Prostate gland (tissue), 2 donors: ENCODE data around the gene C10orf67. TPM values are rescaled to one million over a fixed set of nuclear protein-coding genes. Genes with fewer than 3 reads are reported as not detected.

Experiments
- DNase-seq: peaks from one replicate; pipeline ENCODE4 v3.0.0-alpha.2; 2019; ENCODE audit warnings: low spot score
- H3K27ac ChIP-seq, 2 donors: fragments of 200-600 bp; sonication (generic); 2 replicates each; pipeline ENCODE4 v1.5.1; 2017 to 2019
- H3K27me3 ChIP-seq: fragments of 200-600 bp; sonication (generic); replicated peaks from 2 replicates; pipeline ENCODE4 v1.5.1; 2019; ENCODE audit not compliant: insufficient read depth
- H3K36me3 ChIP-seq, 2 donors: fragments of 200-600 bp; sonication (generic); 1 replicate in 1 of 2; 2 replicates in 1 of 2; pipeline versions ENCODE4 v1.5.1 to v1.8.1; 2017 to 2019
- H3K4me1 ChIP-seq: fragments of 200-600 bp; sonication (generic); replicated peaks from 2 replicates; pipeline ENCODE4 v1.5.1; 2019
- H3K4me3 ChIP-seq, 2 donors: fragments of 200-600 bp; sonication (generic); 2 replicates each; pipeline ENCODE4 v1.5.1; 2017 to 2019
- H3K9me3 ChIP-seq: fragments of 200-600 bp; sonication (generic); 2 replicates; pipeline ENCODE4 v1.5.1; 2017
- POLR2A ChIP-seq: fragments of 450-650 bp; IDR thresholded peaks from one replicate; pipeline ENCODE4 v1.6.1; 2016; ENCODE audit warnings: antibody characterized with exemption, mild to moderate bottlenecking
- POLR2AphosphoS5 ChIP-seq: sonication (generic); formaldehyde crosslinking; IDR thresholded peaks from one replicate; pipeline ENCODE4 v1.6.1; 2017; ENCODE audit warnings: antibody characterized with exemption
- WGBS: methylation state at CpG from one replicate; pipeline ENCODE4 v1.1.5; 2018; 5-methylcytosine and 5-hydroxymethylcytosine counted together
- intact Hi-C: fragments of 100-400 bp; cut with DNase I; formaldehyde crosslinking; loops from one replicate; pipeline ENCODE4 v1.14.2; 2022
- total RNA-seq, 2 donors: library from RNA; depleted of rRNA; stranded (reverse); fragments of >200 nt; gene quantifications; one replicate each; pipeline ENCODE4 v1.1.0, GENCODE V29; 2016
- TF ChIP-seq, protein P1 (sequence below), 4 experiments: fragments of 200-600 bp in 2 of 4; fragments of 450-650 bp in 2 of 4; sonication (generic) in 2 of 4; IDR thresholded peaks; 1 replicate in 3 of 4; 2 replicates in 1 of 4; pipeline ENCODE4 v1.5.1; 2016 to 2019; ENCODE audit warnings: antibody characterized with exemption in 4 of 4, mild to moderate bottlenecking in 2 of 4, moderate library complexity in 2 of 4

C10orf67 gene
- total RNA-seq, 2 donors from 2014 or later, result 1.0 TPM; not detected in 1

- no peak overlapping the region for H3K27ac ChIP-seq
- no peaks in the 10 kb centered on the region for H3K4me1 ChIP-seq
- TF ChIP-seq POLR2A (no peak), POLR2AphosphoS5 (no peak)
- TF ChIP-seq, protein P1, sequence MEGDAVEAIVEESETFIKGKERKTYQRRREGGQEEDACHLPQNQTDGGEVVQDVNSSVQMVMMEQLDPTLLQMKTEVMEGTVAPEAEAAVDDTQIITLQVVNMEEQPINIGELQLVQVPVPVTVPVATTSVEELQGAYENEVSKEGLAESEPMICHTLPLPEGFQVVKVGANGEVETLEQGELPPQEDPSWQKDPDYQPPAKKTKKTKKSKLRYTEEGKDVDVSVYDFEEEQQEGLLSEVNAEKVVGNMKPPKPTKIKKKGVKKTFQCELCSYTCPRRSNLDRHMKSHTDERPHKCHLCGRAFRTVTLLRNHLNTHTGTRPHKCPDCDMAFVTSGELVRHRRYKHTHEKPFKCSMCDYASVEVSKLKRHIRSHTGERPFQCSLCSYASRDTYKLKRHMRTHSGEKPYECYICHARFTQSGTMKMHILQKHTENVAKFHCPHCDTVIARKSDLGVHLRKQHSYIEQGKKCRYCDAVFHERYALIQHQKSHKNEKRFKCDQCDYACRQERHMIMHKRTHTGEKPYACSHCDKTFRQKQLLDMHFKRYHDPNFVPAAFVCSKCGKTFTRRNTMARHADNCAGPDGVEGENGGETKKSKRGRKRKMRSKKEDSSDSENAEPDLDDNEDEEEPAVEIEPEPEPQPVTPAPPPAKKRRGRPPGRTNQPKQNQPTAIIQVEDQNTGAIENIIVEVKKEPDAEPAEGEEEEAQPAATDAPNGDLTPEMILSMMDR (IDR thresholded peaks at IDR 0.05), result no peak
- H3K36me3 ChIP-seq, result no peaks in the 10 kb centered on the region
- 80% methylated on average over 8 of the region's 8 CpGs for WGBS
- intact Hi-C loops, result no loop called here
- DNase-seq, result no peak
- H3K4me3 ChIP-seq, result no peak overlapping the region
- H3K9me3 ChIP-seq, result no peaks in the 10 kb centered on the region
- H3K27me3 ChIP-seq, result no peaks in the 10 kb centered on the region
Measured at GRCh38 chr10:23331567-23332301, 12.9 kb downstream of the C10orf67 start.

DNA sequence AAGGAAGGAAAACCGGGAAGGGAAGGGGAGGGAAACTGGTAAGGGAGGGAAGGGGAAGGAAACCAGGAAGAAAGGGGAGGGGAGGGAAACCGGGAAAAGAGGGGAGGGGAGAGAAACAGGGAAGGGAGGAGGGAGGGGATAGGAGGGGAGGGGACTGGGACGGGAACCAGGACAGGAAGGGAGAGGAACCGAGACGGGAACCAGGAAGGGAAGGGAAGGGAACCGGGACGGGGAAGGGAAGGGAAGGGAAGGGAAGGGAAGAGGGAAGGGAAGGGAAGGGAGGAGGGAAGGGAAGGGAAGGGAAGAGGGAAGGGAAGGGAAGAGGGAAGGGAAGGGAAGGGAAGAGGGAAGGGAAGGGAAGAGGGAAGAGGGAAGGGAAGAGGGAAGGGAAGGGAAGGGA is 13.6 kb downstream of the C10orf67 start:
- intact Hi-C loops, result no loop called here
- TF ChIP-seq POLR2AphosphoS5, result no peak
- TF ChIP-seq, protein P1 (IDR thresholded peaks at IDR 0.05), result no peak
- no peak for TF ChIP-seq POLR2A
- no peak for DNase-seq
- no peaks in the 10 kb centered on the region for H3K36me3 ChIP-seq
- H3K27ac ChIP-seq, result no peak overlapping the region
- H3K4me3 ChIP-seq, result no peak overlapping the region
- 92% methylated on average over 7 of the region's 7 CpGs for WGBS
- no peaks in the 10 kb centered on the region for H3K9me3 ChIP-seq
- no peaks in the 10 kb centered on the region for H3K4me1 ChIP-seq
- no peaks in the 10 kb centered on the region for H3K27me3 ChIP-seq

GRCh38 chr10:23326544-23327307 is 17.9 kb downstream of the C10orf67 start:
- WGBS, result 77% methylated on average over 5 of the region's 5 CpGs
- Histone ChIP-seq H3K4me3 (no peak overlapping the region), H3K4me1 (no peaks in the 10 kb centered on the region), H3K9me3 (no peaks in the 10 kb centered on the region), H3K27ac (no peak overlapping the region), H3K27me3 (no peaks in the 10 kb centered on the region), H3K36me3 (no peaks in the 10 kb centered on the region)
- no peak for DNase-seq
- intact Hi-C loops, result no loop called here
- TF ChIP-seq, protein P1 (IDR thresholded peaks at IDR 0.05), result no peak
- TF ChIP-seq POLR2A, result no peak
- TF ChIP-seq POLR2AphosphoS5, result no peak

DNA sequence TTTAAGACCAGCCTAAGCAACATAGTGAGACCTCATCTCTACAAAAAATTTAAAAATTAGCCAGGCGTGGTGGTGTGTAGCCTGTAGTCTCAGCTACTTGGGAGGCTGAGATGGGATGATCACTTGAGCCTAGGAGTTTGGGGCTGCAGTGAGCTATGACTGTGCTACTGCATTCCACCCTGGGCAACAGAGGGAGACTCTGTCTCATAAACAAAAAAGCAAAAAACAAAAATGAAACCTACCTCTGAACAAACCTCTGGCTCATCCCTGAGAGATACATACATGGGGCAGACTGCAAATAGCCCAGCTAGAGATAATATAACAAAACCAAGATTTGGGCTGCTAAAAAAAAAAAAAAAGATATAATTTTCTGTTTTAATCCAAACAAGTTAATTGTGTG is 19.5 kb downstream of the C10orf67 start:
- no peak for DNase-seq
- 85% methylated on average over 1 of the region's 1 CpG for WGBS
- Histone ChIP-seq H3K27me3 (no peaks in the 10 kb centered on the region), H3K4me1 (no peaks in the 10 kb centered on the region), H3K27ac (no peak overlapping the region), H3K36me3 (no peaks in the 10 kb centered on the region), H3K4me3 (no peak overlapping the region), H3K9me3 (no peaks in the 10 kb centered on the region)
- intact Hi-C loops, result no loop called here
- no peak for TF ChIP-seq POLR2AphosphoS5
- no peak for TF ChIP-seq POLR2A
- TF ChIP-seq, protein P1 (IDR thresholded peaks at IDR 0.05), result no peak
